HG02981 (cell line): Measurements from ENCODE around the gene PCGF5.
"Not testable (repeated sequence)": the region's sequence is repeated elsewhere in the genome, so short reads cannot be mapped to it uniquely, and the experiment has no call there.

Experiments used
- ATAC-seq: cut with Tn5 transposase; IDR thresholded peaks from one replicate; pipeline ENCODE4 v1.9.1; 2021; ENCODE audit warnings: mild to moderate bottlenecking, moderate library complexity; ENCODE audit not compliant: unreplicated experiment

PCGF5 gene

GRCh38 chr10:91317541-91317940, 97.1 kb downstream of the PCGF5 start:
- ATAC-seq: no peak

GRCh38 chr10:91319336-91319735, 98.9 kb downstream of the PCGF5 start:
- ATAC-seq: no peak

- not testable (repeated sequence) for ATAC-seq
Observed at GRCh38 chr10:91323293-91323905, 102.9 kb downstream of the PCGF5 start.

- no peak for ATAC-seq
Observed at GRCh38 chr10:91328320-91328984, 108.0 kb downstream of the PCGF5 start.
